CD4-positive, alpha-beta T cell treated with Interleukin-12 subunit alpha and Interleukin-12 subunit beta, for 1 hour (primary cell): Measurements from ENCODE around the gene CCR6.

Experiments
- DNase-seq: peaks from one replicate; pipeline ENCODE4 v3.0.0-alpha.2; 2020

Gene CCR6

DNA sequence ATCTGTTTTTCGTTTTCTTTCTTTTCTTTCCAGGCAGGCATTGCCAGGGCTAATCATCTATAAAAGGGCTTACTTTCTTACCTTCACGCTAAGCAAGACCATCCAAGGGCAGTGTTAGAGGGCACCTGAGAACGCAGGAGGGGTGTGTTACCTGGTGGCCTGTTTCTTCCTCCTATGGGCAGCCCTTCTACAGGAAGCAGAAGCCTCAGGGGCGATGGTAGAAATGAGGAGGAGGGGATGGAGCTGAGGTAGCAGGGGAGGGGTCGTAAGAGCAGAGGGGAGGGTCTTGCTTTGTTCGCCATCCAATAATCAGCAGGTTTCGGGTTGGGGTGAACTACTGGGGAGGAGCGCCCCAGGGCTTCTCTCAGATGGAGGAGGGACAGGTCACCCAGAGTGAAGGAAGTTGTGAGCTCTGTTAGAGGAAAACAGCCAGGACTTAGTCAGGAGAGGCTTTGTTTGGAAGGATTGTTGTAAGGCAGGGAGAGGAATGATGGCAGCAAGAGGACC is 1.5 kb upstream of the CCR6 start:
- DNase-seq, result no peak

DNA sequence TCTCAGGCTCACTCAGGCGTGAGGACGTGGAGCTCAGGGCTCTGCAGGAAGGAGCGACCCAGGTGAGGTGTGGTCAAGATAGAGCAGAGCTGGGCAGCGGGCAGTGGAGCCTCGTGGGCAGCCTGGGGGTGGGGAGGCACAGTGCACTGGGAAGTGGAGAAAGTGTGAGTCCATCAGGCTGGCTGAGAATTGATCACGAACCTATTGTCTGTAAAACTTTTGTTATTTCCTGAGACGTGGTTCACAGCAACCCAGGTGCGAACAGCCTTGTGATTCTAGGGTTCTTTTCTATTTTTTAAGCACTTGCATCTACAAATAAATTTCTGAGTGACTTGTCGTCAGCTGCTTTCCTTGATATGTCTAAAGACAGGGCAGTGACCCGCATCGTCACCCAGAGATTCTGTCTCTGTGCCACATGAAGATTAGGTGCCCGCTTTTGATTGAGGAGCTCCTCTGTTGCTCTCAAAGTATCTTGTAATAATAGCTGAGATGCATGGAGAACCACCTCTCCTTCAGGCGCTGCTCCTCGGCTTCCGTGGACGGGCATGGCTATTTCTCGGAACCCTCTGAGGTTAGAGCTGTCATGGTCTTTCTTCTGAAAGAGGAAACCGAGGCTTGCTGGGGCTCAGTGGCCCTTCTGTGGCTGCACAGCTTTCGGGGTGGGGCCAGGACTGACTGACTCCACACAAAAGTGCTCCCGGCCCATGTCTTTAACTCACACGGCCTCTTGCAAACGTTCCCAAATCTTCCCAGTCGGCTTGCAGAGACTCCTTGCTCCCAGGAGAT is 662 bp upstream of the CCR6 start:
- DNase-seq, result no peak

DNA sequence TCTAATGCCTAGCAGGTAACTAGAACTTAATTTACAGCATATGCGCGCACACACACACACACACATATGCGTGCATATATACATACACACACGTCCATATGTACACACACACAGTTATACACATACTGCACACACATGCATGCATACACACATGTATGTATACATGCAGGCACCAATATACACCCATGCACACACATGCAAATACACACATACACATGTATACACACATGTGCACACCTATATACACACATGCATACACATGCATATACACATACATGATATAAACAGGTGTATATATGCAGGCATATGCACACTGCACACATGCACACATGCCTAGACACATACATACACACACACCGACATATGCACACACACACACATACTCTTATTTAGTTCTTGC is 1.9 kb downstream of the CCR6 start:
- no peak for DNase-seq

DNA sequence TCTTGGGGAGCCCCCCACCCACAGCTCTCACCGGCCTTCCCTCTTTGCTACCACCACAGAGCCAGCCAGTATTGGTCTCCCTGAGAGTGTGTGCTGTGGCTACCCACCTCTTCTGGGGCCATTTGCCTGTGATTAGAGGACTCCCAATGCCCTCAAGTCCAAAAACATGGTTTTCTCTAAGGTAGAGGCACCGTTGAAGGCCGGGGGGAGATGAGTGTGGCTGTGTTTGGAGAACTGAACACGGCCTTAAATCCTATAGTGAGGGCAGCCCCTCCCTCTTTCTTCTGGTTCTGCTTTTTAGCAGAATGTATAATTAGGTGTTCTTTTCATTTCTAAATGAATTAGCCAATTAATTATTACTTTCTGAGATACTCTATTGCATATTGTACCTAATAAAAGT is 2.5 kb downstream of the CCR6 start:
- DNase-seq, result no peak

DNA sequence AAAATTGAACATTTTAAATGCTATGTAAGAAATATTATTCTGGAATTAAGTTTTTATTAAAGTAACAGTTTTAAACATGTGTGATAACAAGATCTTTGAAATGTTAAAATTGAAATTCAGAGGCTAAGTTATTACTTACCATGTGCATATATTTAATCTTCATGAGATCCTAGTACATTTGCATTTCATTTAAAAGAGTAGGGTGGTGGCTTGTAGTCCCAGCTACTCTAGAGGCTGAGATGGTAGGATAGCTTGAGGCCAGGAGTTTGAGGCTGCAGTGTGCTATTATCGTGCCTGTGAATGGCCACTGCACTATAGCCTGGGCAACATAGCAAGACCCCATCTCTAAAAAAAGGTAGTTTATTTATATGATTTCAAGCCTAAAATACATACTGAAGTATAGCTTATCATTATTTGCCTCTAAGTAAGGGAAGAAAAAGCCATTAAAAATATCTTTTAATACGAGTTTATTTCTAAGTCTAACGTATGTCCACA is 3.0 kb downstream of the CCR6 start:
- no peak for DNase-seq

DNA sequence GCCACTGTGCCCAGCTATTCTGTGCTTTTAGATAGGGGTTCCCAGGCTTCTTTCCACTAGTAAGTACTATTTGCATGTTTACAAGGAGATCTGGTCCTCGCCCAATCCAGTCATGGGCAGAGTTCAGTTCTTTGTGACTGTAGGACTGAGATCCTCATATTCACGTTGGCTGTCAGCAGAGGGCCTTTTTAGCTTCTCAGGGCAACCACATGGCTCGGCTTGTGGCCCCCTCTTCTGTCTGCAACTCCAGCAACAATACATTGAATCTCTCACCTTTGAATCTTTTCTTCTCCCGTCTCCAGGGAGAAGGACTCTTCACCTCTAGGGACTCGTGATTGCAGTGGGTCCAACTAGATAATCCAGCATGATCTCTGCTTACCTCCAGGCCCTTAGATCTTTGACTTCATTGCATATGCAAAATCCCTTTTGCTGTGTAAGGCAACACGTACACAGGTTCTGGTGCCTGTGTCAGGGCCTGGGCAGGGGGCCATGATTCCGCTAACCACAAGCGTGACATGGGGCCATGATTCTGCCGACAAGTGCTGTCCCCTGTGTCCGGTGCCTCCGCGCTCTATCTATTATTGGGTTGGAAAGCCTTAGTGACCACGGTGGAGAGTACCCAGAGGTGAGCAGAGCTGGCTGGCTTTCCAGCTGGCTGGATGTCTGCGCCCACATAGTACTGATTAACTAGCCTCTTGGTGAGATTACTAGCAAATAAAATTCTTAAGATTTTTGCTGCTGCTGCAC is 5.1 kb downstream of the CCR6 start:
- DNase-seq, result no peak

DNA sequence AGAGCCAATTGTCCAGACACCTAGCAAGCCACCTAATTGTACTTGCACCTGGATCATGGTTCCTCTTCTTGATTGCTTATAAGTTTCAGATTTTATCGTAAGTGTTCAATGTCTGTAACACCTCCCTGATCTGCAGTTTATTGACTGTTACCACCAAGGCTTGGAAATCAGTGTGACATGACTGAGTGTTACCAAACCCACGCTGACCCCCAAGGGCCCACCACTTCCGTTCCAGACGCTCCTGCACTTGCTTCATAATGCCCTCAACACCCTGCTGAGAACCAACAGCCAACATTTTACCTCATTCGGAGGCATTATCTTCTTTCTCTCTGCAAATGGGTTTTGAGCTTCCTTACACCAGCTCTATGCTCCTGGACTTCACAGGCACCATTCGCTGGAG is 6.3 kb downstream of the CCR6 start:
- no peak for DNase-seq

DNA sequence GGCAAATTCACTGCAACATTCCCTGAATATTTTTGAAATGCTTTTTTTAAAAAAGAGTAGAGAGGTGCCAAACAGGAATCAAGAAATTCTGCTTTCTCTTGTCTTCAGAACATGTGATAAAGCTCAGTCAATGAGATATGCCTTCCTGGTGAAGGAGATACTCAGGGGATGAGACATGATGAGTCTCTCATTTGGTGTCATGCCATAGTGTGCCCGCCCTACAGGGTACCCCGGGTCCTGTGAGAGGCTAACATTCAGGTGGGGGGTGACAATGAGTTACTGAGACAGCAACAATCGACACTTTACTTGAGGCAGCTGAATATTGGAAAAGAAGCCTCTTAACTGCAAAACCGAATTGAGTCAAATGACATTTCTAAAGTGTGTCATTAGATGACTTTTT is 6.7 kb downstream of the CCR6 start:
- DNase-seq, result no peak

DNA sequence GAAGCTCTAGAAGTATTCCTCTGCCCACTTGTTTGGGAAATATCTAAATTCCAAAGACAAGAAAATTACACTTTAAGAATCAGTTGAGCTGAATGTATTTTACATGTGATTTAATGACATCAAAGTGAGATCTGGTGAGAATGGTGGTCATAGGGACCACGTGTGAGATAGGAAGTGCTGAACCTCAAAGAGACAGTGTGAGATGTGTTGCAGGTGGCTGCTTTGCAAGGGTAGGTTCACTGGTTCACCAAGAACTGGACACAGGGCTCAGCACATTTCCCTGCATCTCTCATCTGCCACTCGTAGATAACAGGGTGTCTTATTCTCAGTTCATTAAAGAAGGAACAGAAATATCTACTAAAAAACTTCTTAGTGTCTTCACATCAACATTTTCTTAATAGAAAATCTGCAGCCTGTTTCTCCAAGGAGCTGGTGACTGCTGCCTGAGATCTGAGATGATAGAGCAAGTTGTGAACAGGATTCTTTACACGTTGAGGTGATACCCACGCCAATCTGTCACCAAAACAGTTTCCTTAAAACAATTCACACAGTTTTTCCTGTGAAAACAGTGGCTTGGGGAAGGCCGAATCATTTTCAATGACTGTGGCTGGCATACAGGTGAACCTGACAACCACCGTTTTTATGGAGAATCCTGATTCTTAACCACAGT is 7.2 kb downstream of the CCR6 start:
- no peak for DNase-seq

DNA sequence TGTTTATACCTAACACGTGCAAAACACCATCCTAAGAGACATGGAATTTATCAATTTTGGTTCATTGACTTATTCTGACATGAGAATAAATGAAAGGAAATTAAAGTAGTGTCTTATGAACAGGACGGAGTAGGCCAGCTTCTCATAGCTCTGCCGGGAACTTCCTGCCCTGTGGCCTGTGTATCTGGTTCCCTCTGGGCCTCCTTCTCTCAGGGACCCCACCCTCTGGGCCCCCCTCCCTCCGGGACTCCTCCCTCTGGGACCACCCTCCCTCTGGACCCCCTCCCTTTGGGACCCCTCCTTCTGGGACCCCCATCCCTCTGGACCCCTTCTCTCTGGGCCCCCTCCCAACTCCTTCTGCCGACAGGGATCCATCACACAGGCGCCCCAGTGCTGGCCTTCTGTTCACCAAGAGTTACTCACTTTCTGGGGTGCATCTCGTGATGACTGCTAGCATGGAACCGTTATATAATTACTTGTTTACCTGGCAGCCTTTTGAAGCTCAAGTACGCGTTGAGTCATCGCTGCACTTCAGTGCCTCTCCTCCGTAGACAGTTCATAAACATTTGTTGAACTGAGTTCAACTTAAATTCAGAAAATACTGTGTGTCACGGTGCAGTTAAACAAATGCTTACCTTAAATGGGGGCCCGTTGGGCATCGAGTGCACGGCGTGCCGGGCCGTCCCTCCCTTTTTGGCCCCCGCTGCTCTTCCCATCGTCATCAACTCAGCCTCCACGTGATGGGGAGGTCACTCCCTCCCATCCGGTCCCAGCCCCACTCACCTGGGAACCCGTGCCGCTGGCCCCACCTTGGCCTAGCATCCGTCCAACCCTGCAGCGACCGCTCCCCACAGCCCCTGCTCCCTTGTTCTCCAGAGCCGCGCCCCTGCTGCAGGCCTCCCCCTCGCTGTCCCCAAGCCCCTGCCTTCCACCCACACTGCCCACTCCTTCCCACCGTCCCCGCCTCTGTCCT is 8.1 kb downstream of the CCR6 start:
- DNase-seq, result no peak

DNA sequence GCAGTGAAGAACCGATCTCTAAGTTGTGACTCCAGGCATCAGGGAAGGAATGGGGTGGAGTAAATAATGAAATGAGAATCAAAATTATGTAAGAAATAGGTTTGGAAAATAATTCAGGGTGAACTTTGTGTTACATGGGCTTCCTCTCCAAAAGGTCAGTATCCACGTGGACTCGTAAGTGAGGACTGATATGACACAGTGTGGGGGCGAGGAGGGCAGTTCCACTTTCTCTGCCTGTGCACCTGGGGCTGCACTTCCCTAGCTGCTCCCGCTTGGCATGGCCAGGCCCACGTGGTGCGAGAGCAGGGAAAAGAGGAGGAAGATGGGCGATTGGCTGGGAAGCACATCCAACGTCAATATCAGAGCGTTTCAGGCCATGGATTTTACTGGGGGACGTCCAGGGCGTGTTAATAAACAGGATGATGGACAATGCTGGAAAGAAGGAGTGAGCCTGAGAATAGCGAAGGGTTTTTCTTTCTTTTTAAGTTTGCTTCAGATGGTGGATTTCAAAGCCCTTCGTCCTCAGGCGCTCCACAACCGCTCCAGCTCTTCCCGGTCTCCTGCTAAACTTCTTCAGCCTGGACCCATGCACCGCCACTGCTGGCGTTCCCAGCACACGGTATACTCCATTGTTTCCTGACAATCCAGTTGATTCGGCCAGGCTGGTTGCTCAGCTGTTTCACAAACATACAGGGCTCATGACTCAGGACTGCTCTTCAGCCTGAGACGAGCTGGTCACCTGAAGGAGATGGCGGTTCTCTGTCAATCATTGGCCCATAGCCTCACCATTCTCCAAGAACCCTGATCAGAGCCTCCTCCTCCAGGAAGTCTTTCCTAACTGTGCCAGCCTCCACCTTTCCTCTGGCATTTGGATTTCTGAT is 11.8 kb downstream of the CCR6 start:
- DNase-seq, result no peak

DNA sequence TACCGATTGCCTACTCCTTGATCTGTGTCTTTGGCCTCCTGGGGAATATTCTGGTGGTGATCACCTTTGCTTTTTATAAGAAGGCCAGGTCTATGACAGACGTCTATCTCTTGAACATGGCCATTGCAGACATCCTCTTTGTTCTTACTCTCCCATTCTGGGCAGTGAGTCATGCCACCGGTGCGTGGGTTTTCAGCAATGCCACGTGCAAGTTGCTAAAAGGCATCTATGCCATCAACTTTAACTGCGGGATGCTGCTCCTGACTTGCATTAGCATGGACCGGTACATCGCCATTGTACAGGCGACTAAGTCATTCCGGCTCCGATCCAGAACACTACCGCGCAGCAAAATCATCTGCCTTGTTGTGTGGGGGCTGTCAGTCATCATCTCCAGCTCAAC is 13.5 kb downstream of the CCR6 start:
- no peak for DNase-seq

DNA sequence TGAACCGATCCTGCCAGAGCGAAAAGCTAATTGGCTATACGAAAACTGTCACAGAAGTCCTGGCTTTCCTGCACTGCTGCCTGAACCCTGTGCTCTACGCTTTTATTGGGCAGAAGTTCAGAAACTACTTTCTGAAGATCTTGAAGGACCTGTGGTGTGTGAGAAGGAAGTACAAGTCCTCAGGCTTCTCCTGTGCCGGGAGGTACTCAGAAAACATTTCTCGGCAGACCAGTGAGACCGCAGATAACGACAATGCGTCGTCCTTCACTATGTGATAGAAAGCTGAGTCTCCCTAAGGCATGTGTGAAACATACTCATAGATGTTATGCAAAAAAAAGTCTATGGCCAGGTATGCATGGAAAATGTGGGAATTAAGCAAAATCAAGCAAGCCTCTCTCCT is 14.2 kb downstream of the CCR6 start:
- DNase-seq, result no peak

DNA sequence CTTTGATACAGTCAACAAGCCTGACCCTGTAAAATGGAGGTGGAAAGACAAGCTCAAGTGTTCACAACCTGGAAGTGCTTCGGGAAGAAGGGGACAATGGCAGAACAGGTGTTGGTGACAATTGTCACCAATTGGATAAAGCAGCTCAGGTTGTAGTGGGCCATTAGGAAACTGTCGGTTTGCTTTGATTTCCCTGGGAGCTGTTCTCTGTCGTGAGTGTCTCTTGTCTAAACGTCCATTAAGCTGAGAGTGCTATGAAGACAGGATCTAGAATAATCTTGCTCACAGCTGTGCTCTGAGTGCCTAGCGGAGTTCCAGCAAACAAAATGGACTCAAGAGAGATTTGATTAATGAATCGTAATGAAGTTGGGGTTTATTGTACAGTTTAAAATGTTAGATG is 15.0 kb downstream of the CCR6 start:
- DNase-seq, result no peak

DNA sequence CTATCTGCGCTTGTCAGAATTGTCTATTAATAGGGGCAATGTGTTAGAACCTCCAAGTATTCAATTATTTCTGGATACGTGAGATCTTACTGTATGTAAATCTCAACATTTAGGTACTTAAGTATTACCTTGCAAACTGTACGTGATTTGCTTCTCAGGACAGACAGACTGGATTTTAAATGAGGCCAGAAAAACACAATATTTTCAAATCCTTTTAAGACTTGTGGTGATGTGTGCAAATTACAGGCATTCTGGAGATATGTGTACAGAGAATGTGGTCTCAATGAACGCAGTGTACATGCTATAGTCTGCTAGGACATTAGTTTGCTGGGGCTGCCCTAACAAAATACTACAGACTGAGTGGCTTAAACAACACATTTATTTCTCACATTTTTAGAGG is 16.9 kb downstream of the CCR6 start:
- DNase-seq, result no peak

DNA sequence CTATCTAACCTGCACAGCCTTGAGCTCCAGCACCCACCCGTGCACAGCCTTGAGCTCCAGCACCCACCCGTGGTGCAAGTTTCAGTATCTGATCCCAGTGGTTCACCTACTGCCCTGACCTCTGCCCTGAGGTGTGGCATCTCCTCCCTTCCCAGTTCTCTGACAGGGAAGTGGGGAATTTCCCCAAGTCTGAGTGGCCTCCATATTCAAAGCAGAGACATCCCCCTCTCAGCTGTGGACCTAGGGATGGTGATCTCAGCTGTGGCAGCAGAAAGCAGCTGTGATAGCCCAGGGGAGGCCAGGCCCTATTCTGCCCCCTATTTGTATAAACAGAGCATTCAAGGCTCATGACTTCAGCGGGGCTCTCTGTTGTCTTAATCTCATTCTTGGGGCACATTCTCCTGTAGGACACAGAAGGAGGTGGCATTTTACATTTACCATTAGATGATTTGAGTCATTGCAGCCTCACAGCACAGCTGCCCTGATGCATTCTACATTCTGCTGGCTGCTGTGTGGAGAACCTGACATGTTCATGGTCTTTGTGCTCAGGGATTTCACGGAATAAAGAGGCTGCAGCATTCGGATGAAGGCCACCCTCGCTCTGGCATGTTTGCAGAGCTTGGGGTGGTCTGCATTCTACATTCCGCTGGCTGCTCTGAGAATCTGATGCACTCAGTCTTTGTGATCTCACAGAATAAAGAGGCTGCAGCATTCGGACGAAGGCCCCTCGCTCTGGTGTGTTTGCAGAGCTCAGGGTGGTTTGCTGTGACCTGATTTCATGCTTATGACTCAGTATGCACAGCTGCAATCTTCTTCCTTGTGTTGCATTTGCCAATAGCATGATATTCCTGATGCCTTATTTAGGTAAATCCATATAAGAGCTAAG is 17.9 kb downstream of the CCR6 start:
- no peak for DNase-seq

DNA sequence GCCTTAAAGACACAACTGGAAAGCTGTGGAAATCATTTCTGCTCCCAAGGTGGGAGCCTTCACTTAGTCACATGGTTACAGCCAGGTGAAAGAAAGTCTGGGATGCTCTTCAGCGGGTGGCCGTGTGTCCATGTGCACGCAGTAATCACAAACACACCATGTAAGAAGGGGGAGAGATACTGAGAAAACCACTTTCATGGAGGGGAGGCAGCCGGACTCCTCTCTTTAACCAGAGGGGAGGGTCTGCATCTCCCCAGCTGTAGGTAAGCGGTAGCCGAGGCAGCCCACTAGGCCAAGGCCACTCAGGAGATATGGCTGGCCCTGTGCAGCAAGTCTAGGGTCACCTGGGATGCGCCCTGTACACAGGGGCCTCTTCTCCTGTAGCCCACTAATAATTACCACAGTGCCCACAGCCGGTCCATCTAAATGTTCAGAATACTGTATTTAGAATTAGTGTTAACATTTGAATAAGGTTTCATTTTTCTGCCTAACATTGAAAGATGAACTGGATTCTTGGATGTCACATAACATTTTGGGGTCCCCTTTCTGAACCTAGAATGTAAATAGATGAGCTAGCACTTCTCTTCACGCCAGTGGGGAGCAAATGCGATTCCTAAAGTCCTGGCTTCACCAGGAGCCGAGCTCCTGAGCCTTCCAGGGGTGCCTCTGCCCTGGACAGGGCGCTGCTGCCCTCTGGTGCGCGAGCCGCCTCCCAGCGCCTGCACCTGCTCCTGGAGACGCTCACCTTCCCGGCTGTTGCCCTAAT is 19.0 kb downstream of the CCR6 start:
- peak; percentile 59 for DNase-seq

DNA sequence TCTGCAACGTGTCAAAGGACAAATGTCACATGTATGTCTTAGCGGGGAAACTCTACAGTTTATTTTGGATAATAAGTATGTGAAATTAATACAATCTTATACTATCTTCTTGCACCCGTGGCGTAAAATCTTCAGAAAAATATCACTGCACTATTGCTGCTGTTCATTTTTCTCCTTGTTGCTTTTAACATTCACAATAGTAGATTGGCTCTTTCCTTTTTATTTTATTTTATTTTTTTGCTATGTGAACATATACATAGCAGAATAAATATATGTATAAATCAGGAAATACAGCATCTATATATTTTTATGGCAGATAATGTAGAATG is 19.5 kb downstream of the CCR6 start:
- no peak for DNase-seq

DNA sequence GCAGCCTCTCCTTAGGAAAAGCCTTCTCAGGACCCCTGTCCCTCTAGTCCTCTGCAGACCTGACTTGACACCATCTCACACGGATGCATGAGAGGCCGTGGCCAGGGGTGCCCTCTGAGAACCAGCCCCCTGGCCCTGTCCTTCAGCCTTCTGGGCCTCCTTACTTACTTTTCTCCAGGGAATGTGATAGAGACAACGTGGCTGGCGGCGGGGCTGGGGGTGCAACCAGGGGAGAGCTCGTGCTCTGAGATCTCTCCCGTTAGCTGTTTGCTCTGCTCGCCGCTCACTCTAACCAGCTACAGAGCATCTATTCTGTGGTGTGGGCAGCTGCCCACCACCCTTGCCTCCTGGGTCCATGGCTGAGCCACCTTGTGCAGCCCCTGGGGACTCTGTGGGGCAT is 20.1 kb downstream of the CCR6 start:
- DNase-seq, result no peak

DNA sequence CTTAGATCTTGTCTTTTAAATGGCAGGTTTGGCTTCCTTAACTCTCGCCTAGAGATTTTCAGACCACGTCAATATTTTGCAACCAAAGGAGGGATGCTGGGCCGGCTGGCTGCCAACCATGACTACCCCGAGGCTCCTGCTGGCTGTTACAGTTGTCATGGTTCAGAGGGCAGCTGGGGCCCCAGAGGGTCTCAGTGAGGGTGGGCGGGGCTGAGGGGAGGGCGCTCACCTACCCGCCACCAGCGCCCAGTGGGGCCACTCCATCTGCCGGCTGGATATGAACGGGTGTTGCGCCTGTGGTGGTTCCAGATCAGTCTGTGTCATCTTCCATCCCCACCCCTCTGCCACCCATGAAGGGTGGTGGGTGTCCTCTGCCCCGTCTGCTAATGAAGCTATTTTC is 22.6 kb downstream of the CCR6 start:
- DNase-seq, result no peak
